DMS53 (cell line): ENCODE measurements around the gene RPL19.
"Not testable (repeated sequence)": the region's sequence is repeated elsewhere in the genome, so short reads cannot be mapped to it uniquely, and the experiment has no call there.

Source experiments
- DNase-seq: peaks from one replicate; lab custom pipeline; 2025; lab: John Stamatoyannopoulos, UW

The RPL19 gene

GRCh38 chr17:39200070-39200879 lies at the start of gene RPL19:
TSS of gene RPL19 (plus strand) at chr17:39200283. CDS start at chr17:39200345, 62 bp downstream.
- peak; percentile 89 for DNase-seq

DNA sequence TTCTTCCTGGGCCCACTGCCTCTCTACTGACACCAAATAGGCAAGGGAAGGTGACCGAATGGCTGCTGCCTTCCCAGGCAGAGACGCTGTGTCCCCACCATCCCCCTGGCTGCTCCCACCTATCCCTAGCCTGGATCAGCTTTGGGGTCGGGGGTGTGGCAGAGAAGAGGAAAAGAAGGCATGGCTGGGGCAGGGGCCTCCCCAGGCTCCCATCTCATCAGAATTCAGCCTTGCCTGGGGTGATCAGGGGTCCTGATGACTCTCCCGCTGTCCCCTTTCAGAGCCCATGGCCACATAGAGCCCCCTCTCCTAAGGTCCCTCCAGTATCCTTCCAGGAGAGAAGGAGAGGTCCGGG lies 49.3 kb upstream of the RPL19 start:
- no peak for DNase-seq

GRCh38 chr17:39151150-39151942 lies 48.7 kb upstream of the RPL19 start, which contains the start of gene PLXDC1:
TSS of gene PLXDC1 (minus strand) at chr17:39151637. CDS start at chr17:39151437, 200 bp downstream.
- peak; percentile 35 for DNase-seq

DNA sequence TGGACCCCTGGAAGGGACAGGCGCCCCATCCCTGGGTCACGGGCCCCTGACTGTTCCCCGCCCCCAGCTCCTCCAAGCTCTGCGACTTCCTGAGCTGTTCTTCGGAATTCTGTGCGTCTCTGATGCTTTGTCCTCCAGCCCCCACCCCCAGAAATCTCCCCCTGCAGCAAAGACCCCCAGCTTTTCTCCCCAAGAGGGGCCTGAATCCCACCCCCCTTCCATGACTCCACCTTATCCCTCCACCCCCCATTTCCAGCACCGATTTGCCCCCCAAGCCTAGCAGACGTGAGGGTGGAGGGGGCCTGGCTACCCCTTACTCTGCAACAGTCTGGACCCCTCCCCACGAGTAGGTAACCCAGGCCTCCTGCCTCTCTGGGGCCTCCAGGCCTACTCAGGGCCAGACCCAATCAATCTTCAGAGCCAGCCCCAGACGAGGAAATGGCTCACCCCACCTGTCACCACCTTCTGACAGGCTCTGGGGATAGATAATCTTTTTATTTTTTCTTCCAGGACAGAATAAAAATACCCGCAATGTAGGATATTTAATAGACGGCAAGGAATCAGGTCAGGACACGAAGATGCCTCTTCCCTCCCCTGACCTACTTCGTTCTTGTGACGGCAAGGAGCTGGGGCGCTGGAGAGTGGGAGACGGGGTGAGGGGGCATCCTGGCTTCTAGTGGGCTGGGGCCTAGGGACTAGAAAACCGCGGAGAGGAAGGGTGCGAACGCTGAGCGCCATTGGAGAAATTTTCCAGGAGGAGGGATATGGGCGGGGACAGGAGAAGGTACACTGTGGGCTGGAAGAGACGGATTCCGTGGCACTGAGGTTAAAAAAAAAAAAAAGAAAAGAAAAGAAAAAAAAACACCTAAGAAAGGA lies 47.9 kb upstream of the RPL19 start:
- peak; percentile 78 for DNase-seq

- peak; percentile 93 for DNase-seq
These were observed 46.5 kb upstream of the RPL19 start for GRCh38 chr17:39153599-39154051.

- DNase-seq, result no peak
These were observed 44.4 kb upstream of the RPL19 start for GRCh38 chr17:39155654-39156053.

DNA sequence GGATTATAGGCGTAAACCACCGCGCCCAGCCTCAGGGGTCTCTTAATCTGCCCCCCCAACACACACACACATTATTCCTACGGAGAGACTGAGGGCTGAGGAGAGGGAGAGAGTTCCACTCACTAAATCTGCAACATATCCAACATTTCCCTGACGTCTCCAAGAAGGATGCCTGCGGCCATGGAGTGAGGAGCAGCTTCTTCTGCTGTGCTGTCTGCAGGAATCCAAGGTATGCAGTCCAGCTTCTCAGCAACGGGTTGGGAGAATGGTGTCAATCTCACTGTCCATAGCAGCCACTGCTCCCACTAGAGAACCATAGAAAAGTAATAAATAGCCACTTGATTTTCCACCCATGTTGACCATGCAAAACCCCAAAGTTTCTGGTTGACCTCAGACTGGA lies 43.6 kb upstream of the RPL19 start:
- no peak for DNase-seq

DNA sequence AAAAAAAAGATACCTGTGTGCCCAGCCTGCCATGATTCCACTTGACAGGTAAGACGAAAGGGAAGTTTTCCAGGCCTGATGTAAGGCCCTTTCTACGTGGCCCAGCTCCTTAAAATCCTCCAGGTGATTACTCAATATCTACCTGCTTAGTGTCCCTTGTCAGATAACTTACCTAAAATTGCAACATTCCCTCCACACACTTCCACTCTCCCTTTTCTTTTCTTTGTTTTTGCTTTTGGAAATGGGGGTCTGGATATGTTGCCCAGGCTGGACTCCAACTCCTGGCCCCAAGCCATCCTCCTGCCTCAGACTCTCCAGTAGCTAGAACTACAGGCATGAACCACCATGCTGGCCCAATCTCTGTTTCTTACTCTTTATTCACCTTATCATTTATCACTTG lies 41.5 kb upstream of the RPL19 start:
- DNase-seq, result no peak

- no peak for DNase-seq
These were observed 38.1 kb upstream of the RPL19 start for GRCh38 chr17:39161962-39162361.

DNA sequence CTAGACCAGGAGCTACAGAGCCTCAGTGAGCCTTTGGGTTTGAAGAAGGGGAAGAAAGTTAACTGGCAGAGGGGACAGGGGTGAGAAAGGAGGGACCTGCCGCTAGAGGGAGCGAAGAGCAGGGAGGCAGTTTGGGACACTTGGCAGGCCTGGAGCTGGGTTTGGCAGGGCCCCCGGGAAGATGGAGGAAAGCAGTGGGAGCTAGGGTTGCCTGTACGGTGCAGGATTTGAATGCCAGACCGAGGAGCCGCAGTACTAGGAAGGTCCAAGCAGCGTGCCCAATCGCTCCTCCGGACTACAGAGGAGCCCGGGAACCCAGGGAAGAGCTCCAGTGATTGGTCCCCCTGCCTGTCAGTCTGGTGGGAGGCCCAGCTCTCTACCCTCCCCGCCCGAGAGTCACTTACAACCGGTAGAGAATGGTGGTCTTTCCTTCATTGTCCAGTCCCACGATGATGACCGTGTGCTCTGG lies 35.4 kb upstream of the RPL19 start:
- DNase-seq, result peak; percentile 74

DNA sequence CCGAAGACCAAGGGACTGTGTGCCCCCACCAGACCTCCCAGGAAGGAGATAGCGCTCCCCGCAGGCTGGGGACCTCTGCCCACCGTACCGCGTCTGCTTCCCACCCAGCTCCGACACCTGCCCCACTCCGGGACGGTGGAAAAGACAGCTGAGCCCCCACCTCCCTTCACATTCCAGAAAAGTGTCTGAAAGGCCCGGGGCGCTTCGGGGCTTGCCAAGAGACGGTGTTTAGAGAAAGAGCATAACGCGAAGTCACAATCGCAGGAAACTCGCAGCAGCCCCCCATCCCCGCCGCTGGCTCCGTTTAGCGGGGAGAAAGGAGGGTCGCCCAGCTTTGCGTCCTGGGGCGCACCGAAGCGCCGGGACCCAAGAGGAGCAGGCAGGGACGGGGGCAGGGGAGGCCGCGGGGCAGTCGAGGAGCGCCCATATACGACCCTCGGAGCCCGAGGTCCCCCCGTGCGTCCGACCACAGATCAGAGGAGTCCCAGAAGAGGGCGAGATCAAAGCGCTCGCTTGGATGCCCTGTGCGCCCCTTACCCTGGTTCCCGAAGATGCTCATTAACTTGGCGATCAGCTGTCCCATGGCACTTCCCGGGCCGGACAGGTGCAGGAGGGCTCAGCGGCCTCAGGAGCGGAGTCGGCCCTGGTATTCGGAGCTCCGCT lies 34.8 kb upstream of the RPL19 start:
- no peak for DNase-seq

GRCh38 chr17:39165841-39166349 lies 34.2 kb upstream of the RPL19 start, which contains the start of gene ARL5C:
TSS of gene ARL5C (minus strand) at chr17:39166161. CDS start at chr17:39165760, 401 bp downstream.
- DNase-seq, result no peak

- no peak for DNase-seq
These were observed 33.4 kb upstream of the RPL19 start for GRCh38 chr17:39166437-39167335.

DNA sequence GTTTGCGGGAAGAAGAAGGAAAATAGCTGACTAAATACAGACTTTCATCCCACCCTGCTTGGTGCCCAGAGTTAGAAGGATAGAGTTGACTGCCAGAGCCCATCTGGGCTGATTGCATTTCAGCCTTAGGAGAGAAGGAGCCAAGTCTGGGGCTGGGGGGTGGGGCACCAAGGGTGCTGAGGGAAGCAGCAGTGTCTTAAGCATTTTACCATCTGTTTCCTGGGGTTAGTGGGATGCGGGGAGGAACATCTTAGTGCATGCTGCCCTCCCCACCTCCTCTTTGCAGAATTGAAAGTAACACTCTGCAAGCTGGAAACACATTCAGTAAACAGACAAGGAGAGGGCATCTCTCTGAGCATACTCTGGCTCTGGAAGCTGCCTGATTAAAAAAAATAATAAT lies 32.6 kb upstream of the RPL19 start:
- DNase-seq, result no peak

- not testable (repeated sequence) for DNase-seq
These were observed 31.6 kb upstream of the RPL19 start for GRCh38 chr17:39168503-39168902.

DNA sequence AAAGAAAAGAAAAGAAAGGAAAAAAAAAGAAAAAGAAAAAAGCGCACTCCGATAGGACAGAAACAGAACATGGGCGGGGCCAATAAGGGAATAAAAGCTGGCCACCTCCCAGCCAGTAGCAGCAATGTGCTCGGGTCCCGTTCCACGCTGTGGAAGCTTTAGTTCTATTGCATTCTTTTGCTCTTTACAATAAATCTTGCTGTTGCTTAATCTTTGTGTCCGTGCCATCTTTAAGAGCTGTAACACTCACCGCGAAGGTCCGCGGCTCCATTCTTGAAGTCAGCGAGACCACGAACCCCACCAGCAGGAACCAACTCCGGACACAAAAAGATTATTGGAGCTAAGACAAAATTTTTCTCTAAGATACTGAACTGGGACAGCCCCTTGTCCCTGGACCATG lies 31.0 kb upstream of the RPL19 start:
- DNase-seq, result no peak

DNA sequence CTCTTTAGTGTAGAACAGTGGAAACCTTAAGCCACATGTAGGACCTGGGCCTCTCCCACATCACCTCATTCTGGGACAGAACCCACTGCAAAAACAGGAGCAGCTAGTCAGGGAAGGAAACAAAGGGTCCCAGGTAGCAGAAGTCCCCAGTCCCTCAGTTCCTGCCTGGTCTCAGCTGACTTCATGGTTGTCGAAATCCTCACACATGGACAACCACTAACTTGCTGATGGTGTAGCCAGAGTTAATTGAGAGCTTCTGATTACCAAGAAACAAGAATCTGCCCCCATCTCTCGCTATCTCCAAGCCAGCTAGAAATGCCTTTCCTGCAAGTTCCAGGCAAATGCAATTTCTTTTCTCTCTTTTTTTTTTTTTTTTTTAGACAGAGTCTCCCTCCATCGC lies 30.6 kb upstream of the RPL19 start:
- no peak for DNase-seq

GRCh38 chr17:39170109-39170508 lies 30.0 kb upstream of the RPL19 start:
- no peak for DNase-seq

- DNase-seq, result no peak
These were observed 29.5 kb upstream of the RPL19 start for GRCh38 chr17:39170558-39170957.

DNA sequence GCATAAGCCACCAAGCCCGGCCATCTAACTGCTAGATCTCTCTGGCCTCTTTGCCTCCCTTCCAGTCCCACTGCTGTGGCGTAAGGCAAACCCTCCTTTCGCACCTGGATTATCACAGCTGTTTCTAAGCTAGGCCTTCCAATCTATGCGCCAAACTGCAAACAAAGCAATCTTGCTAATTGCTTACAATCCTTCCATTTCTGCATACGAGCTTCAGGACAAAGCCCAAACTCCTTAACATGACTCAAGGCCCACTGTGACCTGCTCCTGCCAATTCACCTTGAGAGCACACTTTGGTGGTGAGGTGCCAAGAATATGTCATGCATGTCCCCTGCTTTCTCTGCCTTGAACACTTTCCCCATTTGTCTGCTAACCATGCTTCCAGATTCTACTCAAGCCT lies 28.1 kb upstream of the RPL19 start:
- DNase-seq, result no peak
